KMS-11 (cell line): ENCODE results near the gene ATP2A3.

Experiments used
- H2AFZ ChIP-seq: fragments of 200-600 bp; sonication (generic); 2 replicates; pipeline ENCODE4 v1.6.1; 2016; ENCODE audit warnings: antibody characterized with exemption, mixed run types, low read depth
- H3K27ac ChIP-seq: fragments of 200-600 bp; sonication (generic); 2 replicates; pipeline ENCODE4 v1.6.1; 2016; ENCODE audit warnings: mild to moderate bottlenecking, mixed run types
- H3K27me3 ChIP-seq: fragments of 200-600 bp; sonication (generic); 2 replicates; pipeline ENCODE4 v1.6.1; 2017; ENCODE audit warnings: mild to moderate bottlenecking, low read depth, mixed run types, moderate library complexity; ENCODE audit not compliant: insufficient read depth
- H3K36me3 ChIP-seq: fragments of 200-600 bp; sonication (generic); 2 replicates; pipeline ENCODE4 v1.6.1; 2017; ENCODE audit warnings: mild to moderate bottlenecking, mixed run types; ENCODE audit not compliant: insufficient read depth
- H3K4me1 ChIP-seq: fragments of 200-600 bp; sonication (generic); 2 replicates; pipeline ENCODE4 v1.6.1; 2016; ENCODE audit warnings: mild to moderate bottlenecking, low read depth, mixed run types; ENCODE audit not compliant: poor library complexity, severe bottlenecking
- H3K4me2 ChIP-seq: fragments of 200-600 bp; sonication (generic); 2 replicates; pipeline ENCODE4 v1.7.0; 2016; ENCODE audit warnings: mild to moderate bottlenecking, mixed run types
- H3K4me3 ChIP-seq: fragments of 200-600 bp; sonication (generic); IDR thresholded peaks from 2 replicates; pipeline ENCODE4 v1.6.1; 2017; ENCODE audit warnings: low read depth, low read length, mixed read lengths; ENCODE audit not compliant: insufficient read depth
- H3K79me2 ChIP-seq: fragments of 200-600 bp; sonication (generic); 2 replicates; pipeline ENCODE4 v1.6.1; 2016; ENCODE audit warnings: low read depth, mixed run types; ENCODE audit not compliant: insufficient read depth
- H3K9ac ChIP-seq: fragments of 200-600 bp; sonication (generic); 2 replicates; pipeline ENCODE4 v1.6.1; 2016; ENCODE audit warnings: mild to moderate bottlenecking, mixed run types
- H4K20me1 ChIP-seq: fragments of 200-600 bp; sonication (generic); 2 replicates; pipeline ENCODE4 v1.6.1; 2016; ENCODE audit warnings: mild to moderate bottlenecking, mixed run types; ENCODE audit not compliant: insufficient read depth
- TF ChIP-seq, protein P1 (sequence below): fragments of 200-600 bp; sonication (generic); conservative IDR thresholded peaks from 2 replicates; pipeline ENCODE4 v1.6.1; 2017; ENCODE audit warnings: low read depth, mild to moderate bottlenecking, antibody characterized with exemption, low read length, moderate library complexity, mixed read lengths

The ATP2A3 gene

DNA sequence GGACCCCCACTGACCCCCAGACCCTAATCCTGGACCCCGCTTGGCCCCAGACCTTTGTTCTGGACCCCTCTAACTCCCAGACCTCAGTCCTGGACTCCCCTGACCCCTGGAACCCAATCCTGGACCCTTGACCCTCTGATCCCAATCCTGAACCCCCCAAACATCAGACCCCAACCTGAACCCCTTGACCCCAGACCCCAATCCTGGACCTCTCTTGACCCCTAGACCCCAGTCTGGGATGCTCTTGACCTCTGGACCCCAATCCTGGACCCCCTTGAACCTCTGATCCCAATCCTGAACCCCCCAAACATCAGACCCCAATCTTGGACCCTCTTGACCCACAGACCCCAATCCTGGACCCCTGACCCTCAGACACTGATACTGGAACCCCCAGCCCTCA, 34.5 kb downstream of the ATP2A3 start:
- no peak overlapping the region for H3K4me2 ChIP-seq
- TF ChIP-seq, protein P1, sequence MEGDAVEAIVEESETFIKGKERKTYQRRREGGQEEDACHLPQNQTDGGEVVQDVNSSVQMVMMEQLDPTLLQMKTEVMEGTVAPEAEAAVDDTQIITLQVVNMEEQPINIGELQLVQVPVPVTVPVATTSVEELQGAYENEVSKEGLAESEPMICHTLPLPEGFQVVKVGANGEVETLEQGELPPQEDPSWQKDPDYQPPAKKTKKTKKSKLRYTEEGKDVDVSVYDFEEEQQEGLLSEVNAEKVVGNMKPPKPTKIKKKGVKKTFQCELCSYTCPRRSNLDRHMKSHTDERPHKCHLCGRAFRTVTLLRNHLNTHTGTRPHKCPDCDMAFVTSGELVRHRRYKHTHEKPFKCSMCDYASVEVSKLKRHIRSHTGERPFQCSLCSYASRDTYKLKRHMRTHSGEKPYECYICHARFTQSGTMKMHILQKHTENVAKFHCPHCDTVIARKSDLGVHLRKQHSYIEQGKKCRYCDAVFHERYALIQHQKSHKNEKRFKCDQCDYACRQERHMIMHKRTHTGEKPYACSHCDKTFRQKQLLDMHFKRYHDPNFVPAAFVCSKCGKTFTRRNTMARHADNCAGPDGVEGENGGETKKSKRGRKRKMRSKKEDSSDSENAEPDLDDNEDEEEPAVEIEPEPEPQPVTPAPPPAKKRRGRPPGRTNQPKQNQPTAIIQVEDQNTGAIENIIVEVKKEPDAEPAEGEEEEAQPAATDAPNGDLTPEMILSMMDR, result no peak
- H3K27me3 ChIP-seq, result no peaks in the 10 kb centered on the region
- no peaks in the 10 kb centered on the region for H3K36me3 ChIP-seq
- H2AFZ ChIP-seq, result no peak overlapping the region
- H4K20me1 ChIP-seq, result no peaks in the 10 kb centered on the region
- H3K4me1 ChIP-seq, result no peaks in the 10 kb centered on the region
- no peak overlapping the region for H3K27ac ChIP-seq
- H3K9ac ChIP-seq, result no peak overlapping the region
- H3K79me2 ChIP-seq, result no peaks in the 10 kb centered on the region
- H3K4me3 ChIP-seq, result no peak overlapping the region

DNA sequence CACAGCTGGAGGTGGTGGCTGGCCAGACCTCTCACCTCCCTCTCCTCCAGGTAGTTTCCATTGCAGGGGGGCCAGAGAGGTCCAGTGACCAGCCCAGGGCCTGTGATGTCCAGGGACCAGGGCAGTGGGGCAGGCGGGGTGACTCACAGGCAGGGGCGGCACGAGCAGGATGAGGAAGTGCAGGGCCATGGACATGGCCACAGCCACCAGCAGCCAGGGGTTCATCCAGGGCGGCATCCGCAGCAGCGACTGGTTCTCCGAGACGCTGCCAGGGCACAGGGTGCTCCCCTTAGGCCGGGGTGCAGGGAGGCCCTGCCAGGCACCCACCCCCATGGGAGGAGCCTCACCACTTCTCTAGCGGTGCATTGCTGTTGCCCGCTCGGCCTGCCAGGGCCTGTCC, 35.1 kb downstream of the ATP2A3 start:
- Histone ChIP-seq H3K4me3 (no peak overlapping the region), H3K27ac (no peak overlapping the region), H3K9ac (no peak overlapping the region), H3K36me3 (no peaks in the 10 kb centered on the region), H3K4me1 (no peaks in the 10 kb centered on the region), H3K79me2 (no peaks in the 10 kb centered on the region), H3K27me3 (no peaks in the 10 kb centered on the region), H4K20me1 (no peaks in the 10 kb centered on the region), H3K4me2 (no peak overlapping the region), H2AFZ (no peak overlapping the region)
- TF ChIP-seq, protein P1, result no peak

DNA sequence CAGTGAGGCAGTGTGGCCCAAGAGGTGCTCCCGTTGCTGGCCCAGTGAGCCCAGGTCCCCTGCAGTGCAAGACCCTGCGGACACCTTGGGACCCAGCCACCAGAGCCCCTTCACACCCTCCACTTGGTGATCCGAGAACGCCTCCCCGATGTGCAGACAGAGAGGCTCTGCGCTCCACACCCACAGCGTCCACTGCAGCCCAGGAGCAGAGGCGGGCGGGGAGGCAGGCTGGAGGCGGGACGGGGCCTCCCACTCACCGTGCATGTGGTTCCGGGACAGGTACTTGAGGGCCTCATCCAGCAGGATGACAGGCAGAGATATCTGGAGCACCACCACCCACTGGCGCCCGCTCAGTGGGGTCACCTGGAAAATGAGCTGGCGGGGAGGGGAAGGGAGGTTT, 35.8 kb downstream of the ATP2A3 start:
- Histone ChIP-seq H3K4me1 (no peaks in the 10 kb centered on the region), H3K79me2 (no peaks in the 10 kb centered on the region), H3K27ac (no peak overlapping the region), H2AFZ (no peak overlapping the region), H3K4me3 (no peak overlapping the region), H4K20me1 (no peaks in the 10 kb centered on the region), H3K9ac (no peak overlapping the region), H3K36me3 (no peaks in the 10 kb centered on the region), H3K4me2 (no peak overlapping the region), H3K27me3 (no peaks in the 10 kb centered on the region)
- TF ChIP-seq, protein P1, result no peak

DNA sequence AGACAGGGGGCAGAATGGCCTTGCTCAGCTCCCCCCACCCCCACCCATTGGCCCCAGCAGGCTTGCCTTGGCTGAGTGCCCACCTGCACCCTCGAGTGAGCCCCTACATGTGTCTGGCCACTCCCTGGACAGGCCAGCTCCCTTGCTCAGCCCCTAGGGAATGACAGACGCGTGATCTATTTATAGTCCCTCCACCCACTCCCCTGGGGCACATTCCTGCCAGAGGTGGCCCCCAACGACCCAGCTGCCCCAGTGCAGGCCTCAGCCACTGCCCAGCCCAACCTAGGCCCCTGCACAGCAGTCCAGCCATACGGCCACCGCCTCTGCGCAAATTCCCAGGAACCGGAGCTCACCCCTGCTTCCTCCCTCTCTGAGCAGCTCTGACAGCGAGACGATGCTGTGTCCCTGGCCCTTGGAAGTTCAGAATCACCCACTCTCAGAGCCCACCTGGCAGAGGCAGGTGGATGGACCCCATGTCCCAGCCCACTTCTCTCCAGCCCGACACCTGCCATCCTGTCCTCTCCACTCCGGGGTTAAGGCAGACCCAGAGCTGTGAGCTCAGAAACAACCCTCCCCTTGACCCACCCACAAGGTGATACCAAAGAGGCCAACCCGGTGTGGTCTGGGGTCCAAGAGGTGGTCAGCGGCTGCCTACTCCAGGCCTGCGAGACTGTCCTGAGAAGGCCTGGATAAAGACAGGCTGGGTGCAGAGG, 36.5 kb downstream of the ATP2A3 start:
- TF ChIP-seq, protein P1, result no peak
- Histone ChIP-seq H3K27me3 (no peaks in the 10 kb centered on the region), H3K4me3 (no peak overlapping the region), H3K27ac (no peak overlapping the region), H3K79me2 (no peaks in the 10 kb centered on the region), H2AFZ (no peak overlapping the region), H3K9ac (no peak overlapping the region), H3K4me1 (no peaks in the 10 kb centered on the region), H4K20me1 (no peaks in the 10 kb centered on the region), H3K4me2 (no peak overlapping the region), H3K36me3 (no peaks in the 10 kb centered on the region)
